Ovary (tissue), 9 donors: Measurements from ENCODE around the gene OSBPL5. TPM values are rescaled to one million over a fixed set of nuclear protein-coding genes. Genes with fewer than 3 reads are reported as not detected.

ENCODE experiments used
- DNase-seq, 5 donors: peaks; one replicate each; pipeline ENCODE4 v3.0.0-alpha.2; 2019 to 2020
- H3K27ac ChIP-seq, 2 donors: fragments of 200-600 bp; one replicate each; pipeline versions ENCODE4 v1.5.1 to v1.8.0; 2019 to 2022
- H3K27me3 ChIP-seq: fragments of 200-600 bp; one replicate; pipeline ENCODE4 v1.8.0; 2022
- H3K36me3 ChIP-seq: fragments of 200-600 bp; sonication (generic); one replicate; pipeline ENCODE4 v1.5.1; 2019
- H3K4me1 ChIP-seq: one replicate; pipeline ENCODE4 v1.8.1; 2013; ENCODE audit warnings: mild to moderate bottlenecking, moderate library complexity; ENCODE audit not compliant: insufficient read depth
- H3K4me3 ChIP-seq: fragments of 200-600 bp; sonication (generic); one replicate; pipeline ENCODE4 v1.5.1; 2017
- H3K9me3 ChIP-seq, 2 donors: fragments of 200-600 bp in 1 of 2; sonication (generic) in 1 of 2; one replicate each; pipeline versions ENCODE4 v1.5.1 to v1.8.1; 2013 to 2019; ENCODE audit warnings: mild to moderate bottlenecking in 1 of 2, moderate library complexity in 1 of 2
- EP300 ChIP-seq: sonication (generic); formaldehyde crosslinking; IDR thresholded peaks from one replicate; pipeline ENCODE4 v1.6.1; 2017; ENCODE audit warnings: antibody characterized with exemption
- POLR2A ChIP-seq: fragments of 450-650 bp; IDR thresholded peaks from one replicate; pipeline ENCODE4 v1.6.1; 2017; ENCODE audit warnings: antibody characterized with exemption, mild to moderate bottlenecking, moderate library complexity
- WGBS, 3 donors: extraction: QIAGEN DNeasy Blood & Tissue Kit in 1 of 3; methylation state at CpG; one replicate each; pipeline versions ENCODE4 v1.1.5 to v1.1.7; 2013 to 2017; 5-methylcytosine and 5-hydroxymethylcytosine counted together
- intact Hi-C, 4 donors: fragments of 100-400 bp; cut with DNase I; formaldehyde crosslinking; loops; one replicate each; pipeline versions ENCODE4 v1.11.0 to v1.15.1; 2022 to 2023
- polyA plus RNA-seq, 2 donors: library from polyadenylated mRNA; stranded (reverse); fragments of 200-250 nt in 1 of 2; fragments of 350-450 nt in 1 of 2; fragmentation: Illumina TruSeq in 1 of 2; extraction: RNeasy Lipid Tissue Mini Kit (QIAGEN cat#74804) in 1 of 2; gene quantifications; one replicate each; pipeline ENCODE4 v1.2.3, GENCODE V29; 2013 to 2014
- total RNA-seq, 7 donors: library from RNA; depleted of rRNA in 2 of 7; stranded (reverse); fragments of >200 nt in 2 of 7; fragmentation: NEBNext Ultra II Directional in 3 of 7; extraction: Animal tissue kit (Norgen Biotek cat#: 25700) in 3 of 7; gene quantifications; one replicate each; pipeline versions ENCODE4 v1.1.0 to v1.2.4, GENCODE V29; 2016 to 2023
- TF ChIP-seq, protein P1 (sequence below), 3 donors: fragments of 450-650 bp in 2 of 3; fragments of 200-600 bp in 1 of 3; IDR thresholded peaks; one replicate each; pipeline versions ENCODE4 v1.5.1 to v1.8.0; 2016 to 2022; ENCODE audit warnings: antibody characterized with exemption in 3 of 3, mild to moderate bottlenecking in 1 of 3
- donor health status: DM: no; HTN: no; CAD: no; lungs with moderate emphysema.
- donor health status: DM: no; HTN: no; CAD: no.
- donor health status: Bipolar disorder and iron deficiency.
- donor health status: DM: yes; HTN: yes; CAD: no.
- donor health status: DM: no; HTN: no; CAD: no.
- donor health status: DM: yes; HTN: yes; CAD: no.

The OSBPL5 gene
- total and polyA plus RNA-seq, 9 donors = 3.0 to 41.0 (median 23.3) TPM

DNA sequence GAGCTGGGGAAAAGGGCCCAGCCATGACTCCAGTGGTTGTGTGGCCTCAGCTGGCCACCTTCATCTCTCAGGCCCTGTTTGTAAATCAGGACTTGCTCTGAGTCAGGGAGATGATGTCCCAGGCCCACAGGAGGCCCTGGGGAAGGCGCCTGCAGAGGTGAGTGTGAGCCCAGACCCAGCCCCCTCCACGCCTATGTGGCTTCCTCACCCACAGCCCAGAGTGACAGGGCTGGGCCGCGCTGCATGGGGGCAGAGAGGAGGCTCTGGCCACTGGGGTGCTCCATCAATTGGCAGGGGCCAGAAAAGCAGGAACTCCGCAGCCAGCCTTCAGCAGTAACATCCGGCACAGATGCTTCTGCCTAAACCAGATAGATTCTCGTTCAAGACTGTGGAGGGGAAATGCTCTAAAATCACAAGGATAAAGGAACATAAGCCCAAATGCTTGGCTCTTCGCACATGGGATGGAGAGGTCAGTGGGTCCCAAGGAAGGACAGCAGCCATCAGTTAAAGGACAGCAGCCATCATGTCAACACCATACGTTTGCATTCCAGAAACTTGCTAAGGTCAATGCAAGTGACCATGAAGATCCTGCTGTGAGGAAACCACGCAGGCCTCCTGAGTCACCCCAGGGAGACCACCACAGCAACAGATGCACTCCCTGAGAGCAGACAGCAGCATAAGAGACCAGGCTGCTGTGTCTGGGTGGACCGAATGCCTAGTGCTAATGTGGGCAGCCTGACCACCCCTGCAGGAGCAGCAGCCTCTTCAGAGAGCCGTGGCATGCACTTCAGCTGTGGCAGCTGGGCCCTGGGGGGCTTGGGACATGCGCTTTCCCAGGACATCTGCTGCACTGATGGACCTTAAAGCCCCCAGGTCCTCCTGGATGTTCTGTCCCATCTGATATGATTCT, 28.3 kb downstream of the OSBPL5 start:
- no peaks in the 10 kb centered on the region for H3K9me3 ChIP-seq
- no peaks in the 10 kb centered on the region for H3K36me3 ChIP-seq
- TF ChIP-seq, protein P1, sequence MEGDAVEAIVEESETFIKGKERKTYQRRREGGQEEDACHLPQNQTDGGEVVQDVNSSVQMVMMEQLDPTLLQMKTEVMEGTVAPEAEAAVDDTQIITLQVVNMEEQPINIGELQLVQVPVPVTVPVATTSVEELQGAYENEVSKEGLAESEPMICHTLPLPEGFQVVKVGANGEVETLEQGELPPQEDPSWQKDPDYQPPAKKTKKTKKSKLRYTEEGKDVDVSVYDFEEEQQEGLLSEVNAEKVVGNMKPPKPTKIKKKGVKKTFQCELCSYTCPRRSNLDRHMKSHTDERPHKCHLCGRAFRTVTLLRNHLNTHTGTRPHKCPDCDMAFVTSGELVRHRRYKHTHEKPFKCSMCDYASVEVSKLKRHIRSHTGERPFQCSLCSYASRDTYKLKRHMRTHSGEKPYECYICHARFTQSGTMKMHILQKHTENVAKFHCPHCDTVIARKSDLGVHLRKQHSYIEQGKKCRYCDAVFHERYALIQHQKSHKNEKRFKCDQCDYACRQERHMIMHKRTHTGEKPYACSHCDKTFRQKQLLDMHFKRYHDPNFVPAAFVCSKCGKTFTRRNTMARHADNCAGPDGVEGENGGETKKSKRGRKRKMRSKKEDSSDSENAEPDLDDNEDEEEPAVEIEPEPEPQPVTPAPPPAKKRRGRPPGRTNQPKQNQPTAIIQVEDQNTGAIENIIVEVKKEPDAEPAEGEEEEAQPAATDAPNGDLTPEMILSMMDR (IDR thresholded peaks at IDR 0.05) = no peak
- no peak for TF ChIP-seq EP300
- no peak for TF ChIP-seq POLR2A
- no peak overlapping the region for H3K27ac ChIP-seq
- peaks cover 15% of the 10 kb centered on the region for H3K4me1 ChIP-seq
- intact Hi-C loops = no loop called here
- peak in 1 of 5 donors; percentile 24 for DNase-seq
- no peak overlapping the region for H3K4me3 ChIP-seq
- H3K27me3 ChIP-seq = no peaks in the 10 kb centered on the region
- 92 to 97% (median 94%) methylated on average over 11 to 13 of the region's 13 CpGs for WGBS, 3 donors

DNA sequence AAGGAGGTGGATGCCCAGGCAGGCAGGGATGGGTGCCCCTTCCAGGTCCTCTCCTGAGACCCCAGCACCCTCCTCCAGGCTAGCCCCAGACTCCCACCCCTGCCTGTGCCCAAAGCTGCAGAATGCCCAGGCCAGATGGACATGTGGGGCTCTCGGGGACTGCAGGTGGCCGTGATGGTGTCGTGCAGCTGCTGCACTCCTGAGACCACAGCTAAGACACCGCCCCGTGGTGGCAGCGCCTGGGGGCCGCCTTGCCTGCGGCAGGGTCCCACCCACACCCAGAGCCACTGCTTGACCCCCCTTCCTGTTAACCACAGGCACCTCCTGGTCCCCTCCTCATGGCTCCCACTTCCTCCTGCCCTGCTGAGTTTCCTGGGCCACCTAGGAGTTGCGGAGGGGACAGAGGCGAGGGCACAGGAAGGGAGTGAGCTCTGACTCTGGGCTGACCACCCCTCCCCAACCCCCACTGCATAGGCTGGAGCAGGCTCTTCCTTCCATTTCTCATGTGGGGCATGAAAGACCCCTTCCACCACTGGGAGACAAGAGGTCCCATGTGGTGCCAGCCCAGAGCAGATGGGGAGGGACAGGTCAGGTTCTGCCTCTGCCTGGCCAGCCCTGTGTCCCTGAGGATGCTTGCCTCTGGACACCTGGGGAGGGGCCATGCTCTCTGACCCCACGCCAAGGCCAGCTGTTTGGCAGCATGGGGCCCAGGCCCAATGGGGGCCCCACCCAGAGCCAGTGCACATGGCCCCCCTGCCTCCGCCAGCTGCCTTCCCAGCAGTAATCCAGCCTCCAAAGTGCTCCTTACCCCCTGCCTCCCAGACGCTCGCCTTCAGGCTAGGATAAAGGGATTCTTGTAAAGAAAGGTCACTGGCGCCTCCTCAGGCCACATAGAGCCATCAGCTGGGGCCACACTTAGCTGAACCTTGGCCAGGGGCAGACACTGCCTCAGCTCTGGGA, 29.3 kb downstream of the OSBPL5 start:
- no peaks in the 10 kb centered on the region for H3K9me3 ChIP-seq
- WGBS, 3 donors = 86 to 90% (median 88%) methylated on average over 13 to 15 of the region's 15 CpGs
- DNase-seq = peak in 2 of 5 donors; percentile 14 to 31
- no peaks in the 10 kb centered on the region for H3K27me3 ChIP-seq
- no peak overlapping the region for H3K27ac ChIP-seq
- peaks cover 15% of the 10 kb centered on the region for H3K4me1 ChIP-seq
- H3K4me3 ChIP-seq = no peak overlapping the region
- TF ChIP-seq EP300 = no peak
- TF ChIP-seq, protein P1 (IDR thresholded peaks at IDR 0.05) = no peak
- no peak for TF ChIP-seq POLR2A
- intact Hi-C loops = no loop called here
- H3K36me3 ChIP-seq = no peaks in the 10 kb centered on the region

DNA sequence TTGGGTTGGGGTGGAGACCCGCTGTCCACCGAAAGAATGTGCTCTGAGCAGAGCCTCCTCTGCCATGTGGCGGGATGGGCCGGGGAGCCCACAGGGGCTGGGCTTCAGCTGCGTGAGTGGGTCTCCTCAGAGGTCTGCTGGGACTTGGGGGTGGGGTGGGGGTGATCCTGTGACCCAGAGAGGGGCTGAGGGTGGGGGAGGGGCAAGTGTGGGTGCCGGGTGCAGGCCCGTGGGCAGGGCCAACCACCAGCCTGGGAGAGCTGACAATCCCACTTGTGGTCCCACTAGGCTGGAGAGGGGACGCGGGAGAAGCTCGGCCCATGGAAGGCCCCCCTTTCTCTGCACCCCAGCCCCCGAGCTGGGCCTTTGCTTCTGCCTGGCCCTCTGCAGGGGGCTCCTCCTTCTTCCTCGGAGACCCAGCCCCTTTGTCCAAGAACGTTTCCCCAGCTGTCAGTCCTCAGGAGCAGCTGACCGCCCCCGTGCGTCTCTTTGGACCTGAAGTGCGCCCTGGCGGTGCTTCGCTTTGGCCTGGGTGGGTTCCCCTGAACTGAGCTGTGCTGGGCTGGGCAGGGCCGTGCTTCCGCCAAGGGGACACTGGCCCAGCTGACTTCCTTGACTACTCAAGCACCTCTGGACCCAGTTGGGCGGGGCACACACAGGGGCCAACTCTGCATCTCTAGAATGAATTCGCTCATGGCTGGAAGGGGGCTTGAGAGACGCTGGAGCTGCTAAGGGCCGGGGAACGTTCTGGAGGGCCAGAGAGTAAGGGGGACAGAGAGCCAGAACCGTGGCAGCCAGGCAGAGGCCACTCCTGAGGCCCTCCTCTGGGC, 30.2 kb downstream of the OSBPL5 start:
- intact Hi-C loops = no loop called here
- no peaks in the 10 kb centered on the region for H3K36me3 ChIP-seq
- no peaks in the 10 kb centered on the region for H3K27me3 ChIP-seq
- H3K4me3 ChIP-seq = no peak overlapping the region
- H3K9me3 ChIP-seq = no peaks in the 10 kb centered on the region
- TF ChIP-seq POLR2A (no peak), EP300 (no peak)
- TF ChIP-seq, protein P1 (IDR thresholded peaks at IDR 0.05) = no peak
- H3K4me1 ChIP-seq = peaks cover 19% of the 10 kb centered on the region
- WGBS, 3 donors = 83 to 84% (median 84%) methylated on average over 25 to 27 of the region's 27 CpGs
- DNase-seq = peak in 2 of 5 donors; percentile 17 to 30
- H3K27ac ChIP-seq = no peak overlapping the region
